Fibroblast of the aortic adventitia (primary cell): Measurements from ENCODE around the gene RUNX1. TPM values are rescaled to one million over a fixed set of nuclear protein-coding genes. Genes with fewer than 3 reads are reported as not detected.

Experiments used
- DNase-seq: peaks from one replicate; pipeline ENCODE4 v3.0.0-alpha.2; 2010; ENCODE audit warnings: low read depth
- H3K4me3 ChIP-seq: 2 replicates; pipeline ENCODE4 v1.5.1; 2011; ENCODE audit warnings: low read depth, mild to moderate bottlenecking, control low read depth, low read length, moderate library complexity
- CTCF ChIP-seq: IDR thresholded peaks from 2 replicates; pipeline ENCODE4 v1.5.1; 2011; ENCODE audit warnings: mild to moderate bottlenecking, low read length, control low read depth, inconsistent platforms; ENCODE audit not compliant: insufficient read depth
- total RNA-seq: library from RNA; depleted of rRNA; stranded (reverse); fragments of >200 nt; gene quantifications from 2 replicates; pipeline ENCODE4 v1.2.3, GENCODE V29; 2012; ENCODE audit warnings: low replicate concordance

Gene RUNX1
- total RNA-seq, 1 donor, result 28.0 TPM

- DNase-seq, result no peak
- TF ChIP-seq CTCF, result no peak
- H3K4me3 ChIP-seq, result no peak overlapping the region
These were observed 42.9 kb downstream of the RUNX1 start for GRCh38 chr21:35006248-35006647.

DNA sequence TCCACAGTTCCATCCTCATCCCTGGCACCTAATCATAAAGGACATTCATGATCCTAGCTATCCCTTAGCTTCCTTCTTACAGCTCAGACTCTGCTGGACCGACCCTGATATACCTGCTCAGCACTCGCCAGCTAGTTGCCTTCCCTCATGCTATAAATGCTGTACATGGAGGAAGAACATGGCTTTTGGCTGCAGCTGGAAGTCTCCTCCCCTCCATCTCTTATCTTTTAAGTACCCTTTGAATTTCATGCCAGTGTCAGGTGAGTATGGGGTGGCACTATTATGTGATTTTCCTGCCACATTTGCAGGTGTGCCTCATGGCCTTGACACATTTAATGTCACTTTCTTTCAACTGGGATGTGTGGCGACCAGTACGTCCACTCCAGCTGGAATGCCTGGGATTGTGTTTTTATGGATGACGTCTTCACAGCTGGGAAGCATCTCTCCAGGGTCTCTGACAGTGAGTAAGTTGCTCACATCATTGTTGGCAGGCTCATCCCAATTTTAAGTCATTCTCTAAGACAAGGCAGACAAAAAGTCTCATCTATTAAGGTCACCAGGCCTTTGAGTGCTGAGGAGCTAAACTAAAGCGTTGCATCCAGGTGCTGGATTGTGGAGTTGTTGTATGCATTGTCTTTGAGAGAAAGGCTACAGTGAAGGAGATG lies 43.4 kb downstream of the RUNX1 start:
- DNase-seq, result no peak
- no peak for TF ChIP-seq CTCF
- H3K4me3 ChIP-seq, result no peak overlapping the region

DNA sequence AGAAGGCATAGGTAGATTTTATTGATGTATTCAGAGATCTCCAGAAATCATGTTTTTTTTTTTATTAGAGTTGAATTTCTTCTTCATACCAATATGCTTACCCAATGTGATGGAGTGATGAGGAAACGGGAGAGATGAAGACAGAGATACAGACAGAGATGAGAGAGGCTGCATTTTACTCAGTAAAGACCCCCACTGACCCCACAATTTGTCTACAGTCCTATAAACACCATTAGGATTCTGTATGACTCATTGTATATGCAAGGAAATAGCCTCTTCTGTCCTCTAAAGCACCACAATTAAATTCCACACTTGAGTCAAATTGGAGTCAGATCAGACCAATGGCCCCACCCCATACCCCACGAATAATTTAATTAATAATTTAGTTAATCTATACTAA lies 44.0 kb downstream of the RUNX1 start:
- TF ChIP-seq CTCF, result no peak
- no peak overlapping the region for H3K4me3 ChIP-seq
- DNase-seq, result no peak

- TF ChIP-seq CTCF, result no peak
- H3K4me3 ChIP-seq, result no peak overlapping the region
- DNase-seq, result no peak
These were observed 44.8 kb downstream of the RUNX1 start for GRCh38 chr21:35004314-35004713.

- H3K4me3 ChIP-seq, result no peak overlapping the region
- DNase-seq, result peak; percentile 83
- TF ChIP-seq CTCF, result no peak
These were observed 46.0 kb downstream of the RUNX1 start for GRCh38 chr21:35002879-35003722.

DNA sequence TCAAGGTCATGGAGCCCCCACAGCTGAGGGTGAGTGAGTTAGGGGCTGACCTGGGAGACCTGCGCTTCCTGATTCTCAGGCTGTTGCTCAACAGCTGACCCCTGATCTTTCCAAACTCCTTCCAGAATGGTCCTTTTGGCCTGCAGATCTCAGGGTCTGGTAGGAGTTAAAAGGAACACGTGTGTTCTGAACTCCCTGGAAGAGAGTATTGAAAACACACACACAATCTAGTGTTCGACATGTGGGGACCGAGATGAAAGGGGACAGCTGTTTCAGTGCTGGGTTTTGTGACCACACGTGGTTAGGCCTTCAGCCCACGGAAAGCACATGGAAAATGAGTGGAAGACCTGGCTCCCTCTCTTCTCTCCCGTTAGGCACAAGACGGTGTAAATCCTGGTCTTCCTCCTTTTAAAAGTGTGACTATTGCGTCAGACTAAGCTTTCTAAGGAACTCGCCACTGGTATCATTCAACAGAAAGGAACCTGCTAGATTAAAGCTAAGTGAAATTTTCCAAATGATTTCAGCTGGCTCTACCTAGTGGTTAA lies 49.6 kb downstream of the RUNX1 start:
- TF ChIP-seq CTCF, result no peak
- H3K4me3 ChIP-seq, result no peak overlapping the region
- no peak for DNase-seq
